Mesenchymal stem cell (in vitro differentiated cells and primary cell): Measurements from ENCODE around the gene MANEAL.
"Not testable (repeated sequence)": the region's sequence is repeated elsewhere in the genome, so short reads cannot be mapped to it uniquely, and the experiment has no call there.

Experiments used
- DNase-seq: peaks from one replicate; pipeline ENCODE4 v3.0.0-alpha.2; 2013
- H2AFZ ChIP-seq: one replicate; pipeline ENCODE4 v1.6.1; 2013; ENCODE audit warnings: low read depth, mild to moderate bottlenecking, control low read depth, inconsistent platforms, low read length, moderate library complexity
- H2AK5ac ChIP-seq: 2 replicates; pipeline ENCODE4 v1.6.1; 2013; ENCODE audit warnings: low read length, moderate library complexity, mild to moderate bottlenecking, inconsistent platforms; ENCODE audit not compliant: severe bottlenecking
- H2BK120ac ChIP-seq: one replicate; pipeline ENCODE4 v1.6.1; 2013; ENCODE audit warnings: low read depth, mild to moderate bottlenecking, inconsistent platforms, low read length, moderate library complexity
- H2BK12ac ChIP-seq, 2 experiments: one replicate each; pipeline ENCODE4 v1.6.1; 2013; ENCODE audit warnings: inconsistent platforms in 2 of 2, low read length in 2 of 2, mild to moderate bottlenecking in 2 of 2, moderate library complexity in 2 of 2, control low read depth in 1 of 2
- H2BK15ac ChIP-seq: one replicate; pipeline ENCODE4 v1.6.1; 2013; ENCODE audit warnings: mild to moderate bottlenecking, low read depth, inconsistent platforms; ENCODE audit not compliant: poor library complexity, severe bottlenecking
- H2BK5ac ChIP-seq: 2 replicates; pipeline ENCODE4 v1.6.1; 2013; ENCODE audit warnings: low read depth, mild to moderate bottlenecking, low read length, control low read depth, inconsistent platforms; ENCODE audit not compliant: poor library complexity, severe bottlenecking
- H3K14ac ChIP-seq, 2 experiments: one replicate each; pipeline ENCODE4 v1.6.1; 2013; ENCODE audit warnings: inconsistent platforms in 2 of 2, low read length in 2 of 2, control low read depth in 1 of 2, mild to moderate bottlenecking in 1 of 2, moderate library complexity in 1 of 2
- H3K18ac ChIP-seq, 2 experiments: one replicate each; pipeline ENCODE4 v1.6.1; 2013; ENCODE audit warnings: inconsistent platforms in 2 of 2, low read length in 2 of 2, control low read depth in 1 of 2, low read depth in 1 of 2, mild to moderate bottlenecking in 1 of 2
- H3K23ac ChIP-seq, 2 experiments: one replicate each; pipeline ENCODE4 v1.6.1; 2013; ENCODE audit warnings: inconsistent platforms in 2 of 2, low read length in 2 of 2, mild to moderate bottlenecking in 2 of 2, moderate library complexity in 2 of 2, control low read depth in 1 of 2
- H3K27ac ChIP-seq: 2 replicates; pipeline ENCODE4 v1.5.1; 2013; ENCODE audit warnings: mild to moderate bottlenecking, moderate library complexity, low read length, control low read depth, inconsistent platforms; ENCODE audit not compliant: poor library complexity, severe bottlenecking
- H3K27me3 ChIP-seq, 2 experiments: 2 replicates each; pipeline versions ENCODE4 v1.6.1 to v1.7.0; 2013; ENCODE audit warnings: low read length in 2 of 2, mild to moderate bottlenecking in 2 of 2, moderate library complexity in 2 of 2, control low read depth in 1 of 2, inconsistent platforms in 1 of 2; ENCODE audit not compliant: control insufficient read depth in 1 of 2, insufficient read depth in 1 of 2
- H3K36me3 ChIP-seq, 2 experiments: 2 replicates each; pipeline versions ENCODE4 v1.6.1 to v1.7.0; 2013; ENCODE audit warnings: low read length in 2 of 2, control low read depth in 1 of 2, inconsistent platforms in 1 of 2, low read depth in 1 of 2, mild to moderate bottlenecking in 1 of 2; ENCODE audit not compliant: insufficient read depth in 2 of 2, control insufficient read depth in 1 of 2
- H3K4ac ChIP-seq, 2 experiments: one replicate each; pipeline ENCODE4 v1.6.1; 2013; ENCODE audit warnings: inconsistent platforms in 2 of 2, low read length in 2 of 2, mild to moderate bottlenecking in 2 of 2, moderate library complexity in 2 of 2, control low read depth in 1 of 2, low read depth in 1 of 2
- H3K4me1 ChIP-seq: 2 replicates; pipeline ENCODE4 v1.6.1; 2013; ENCODE audit warnings: low read depth, low read length, control low read depth; ENCODE audit not compliant: control insufficient read depth, insufficient read depth
- H3K4me2 ChIP-seq: 2 replicates; pipeline ENCODE4 v1.6.1; 2013; ENCODE audit warnings: low read length, mild to moderate bottlenecking, inconsistent platforms; ENCODE audit not compliant: poor library complexity, severe bottlenecking
- H3K4me3 ChIP-seq, 2 experiments: 2 replicates each; pipeline versions ENCODE4 v1.5.1 to v1.7.0; 2013; ENCODE audit warnings: low read length in 2 of 2, mild to moderate bottlenecking in 2 of 2, control low read depth in 1 of 2, low read depth in 1 of 2; ENCODE audit not compliant: insufficient read depth in 1 of 2
- H3K79me1 ChIP-seq: replicated peaks from 2 replicates; pipeline ENCODE4 v1.6.1; 2013; ENCODE audit warnings: mild to moderate bottlenecking, control low read depth, low read length, inconsistent platforms; ENCODE audit not compliant: poor library complexity, severe bottlenecking
- H3K9ac ChIP-seq: 2 replicates; pipeline ENCODE4 v1.7.0; 2013; ENCODE audit warnings: mild to moderate bottlenecking, low read length, moderate library complexity
- H3K9me3 ChIP-seq: 2 replicates; pipeline ENCODE4 v1.7.0; 2013; ENCODE audit warnings: mild to moderate bottlenecking, low read length; ENCODE audit not compliant: control insufficient read depth
- H4K8ac ChIP-seq: one replicate; pipeline ENCODE4 v1.6.1; 2013; ENCODE audit warnings: inconsistent platforms, mild to moderate bottlenecking, low read length, moderate library complexity
- H4K91ac ChIP-seq: one replicate; pipeline ENCODE4 v1.6.1; 2013; ENCODE audit warnings: mild to moderate bottlenecking, low read length, inconsistent platforms
- WGBS: methylation state at CpG from one replicate; pipeline ENCODE4 v1.1.7; 2013; ENCODE audit warnings: mixed read lengths; 5-methylcytosine and 5-hydroxymethylcytosine counted together

The MANEAL gene

DNA sequence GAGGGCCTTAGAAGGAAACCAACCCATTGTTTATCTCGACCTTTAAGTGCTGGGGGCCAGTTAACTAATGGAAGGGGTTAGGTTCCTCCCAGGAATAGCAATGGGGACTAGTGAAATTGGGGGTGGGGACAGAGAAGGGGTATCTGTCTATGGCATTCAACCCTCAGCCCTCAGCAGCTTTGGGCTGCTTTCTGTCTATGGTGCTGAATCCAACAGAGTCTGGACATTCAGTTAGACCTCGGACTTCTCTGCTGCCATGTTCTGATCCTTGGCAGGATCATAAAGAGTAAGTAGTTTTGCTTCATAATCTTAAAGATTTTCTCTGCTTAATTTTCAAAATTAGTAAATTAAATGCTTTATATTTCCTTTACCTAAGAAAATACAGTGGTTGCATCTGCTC lies 26.2 kb upstream of the MANEAL start:
- no peak overlapping the region for H2BK15ac ChIP-seq
- DNase-seq: no peak
- H2BK5ac ChIP-seq: no peak overlapping the region
- H3K4me1 ChIP-seq: peaks cover 3% of the 10 kb centered on the region
- no peak overlapping the region for H3K14ac ChIP-seq
- H3K4me3 ChIP-seq: no peak overlapping the region
- no peaks in the 10 kb centered on the region for H3K36me3 ChIP-seq
- H3K79me1 ChIP-seq: no peaks in the 10 kb centered on the region
- H2AFZ ChIP-seq: no peak overlapping the region
- no peak overlapping the region for H3K4ac ChIP-seq
- no peak overlapping the region for H3K4me2 ChIP-seq
- H3K9me3 ChIP-seq: no peaks in the 10 kb centered on the region
- no peak overlapping the region for H2BK120ac ChIP-seq
- H2AK5ac ChIP-seq: no peak overlapping the region
- no peak overlapping the region for H3K23ac ChIP-seq
- H3K27ac ChIP-seq: no peak overlapping the region
- WGBS: 8% methylated on average over 1 of the region's 2 CpGs
- no peak overlapping the region for H4K91ac ChIP-seq
- H3K27me3 ChIP-seq: peaks cover 65 to 68% of the 10 kb centered on the region in 2 experiments
- H4K8ac ChIP-seq: no peak overlapping the region
- H3K18ac ChIP-seq: no peak overlapping the region
- no peak overlapping the region for H3K9ac ChIP-seq
- no peak overlapping the region for H2BK12ac ChIP-seq

DNA sequence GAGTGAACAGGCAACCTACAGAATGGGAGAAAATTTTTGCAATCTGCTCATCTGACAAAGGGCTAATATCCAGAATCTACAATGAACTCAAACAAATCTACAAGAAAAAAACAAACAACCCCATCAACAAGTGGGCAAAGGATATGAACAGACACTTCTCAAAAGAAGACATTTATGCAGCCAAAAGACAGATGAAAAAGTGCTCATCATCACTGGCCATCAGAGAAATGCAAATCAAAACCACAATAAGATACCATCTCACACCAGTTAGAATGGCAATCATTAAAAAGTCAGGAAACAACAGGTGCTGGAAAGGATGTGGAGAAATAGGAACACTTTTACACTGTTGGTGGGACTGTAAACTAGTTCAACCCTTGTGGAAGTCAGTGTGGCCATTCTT lies 22.2 kb upstream of the MANEAL start:
- not testable (repeated sequence) for H2BK15ac ChIP-seq, H3K4me1 ChIP-seq, H2BK120ac ChIP-seq, H2AK5ac ChIP-seq, H2BK12ac ChIP-seq, H3K4ac ChIP-seq, H3K4me3 ChIP-seq, H3K36me3 ChIP-seq, H3K23ac ChIP-seq, H3K4me2 ChIP-seq, H3K9ac ChIP-seq, H2BK5ac ChIP-seq, H3K79me1 ChIP-seq, DNase-seq, H2AFZ ChIP-seq, H3K14ac ChIP-seq, H3K27ac ChIP-seq, H4K91ac ChIP-seq, H4K8ac ChIP-seq, H3K18ac ChIP-seq
- Histone ChIP-seq H3K9me3 (peaks cover 10% of the 10 kb centered on the region), H3K27me3 (peaks cover 25 to 28% of the 10 kb centered on the region in 2 experiments)

DNA sequence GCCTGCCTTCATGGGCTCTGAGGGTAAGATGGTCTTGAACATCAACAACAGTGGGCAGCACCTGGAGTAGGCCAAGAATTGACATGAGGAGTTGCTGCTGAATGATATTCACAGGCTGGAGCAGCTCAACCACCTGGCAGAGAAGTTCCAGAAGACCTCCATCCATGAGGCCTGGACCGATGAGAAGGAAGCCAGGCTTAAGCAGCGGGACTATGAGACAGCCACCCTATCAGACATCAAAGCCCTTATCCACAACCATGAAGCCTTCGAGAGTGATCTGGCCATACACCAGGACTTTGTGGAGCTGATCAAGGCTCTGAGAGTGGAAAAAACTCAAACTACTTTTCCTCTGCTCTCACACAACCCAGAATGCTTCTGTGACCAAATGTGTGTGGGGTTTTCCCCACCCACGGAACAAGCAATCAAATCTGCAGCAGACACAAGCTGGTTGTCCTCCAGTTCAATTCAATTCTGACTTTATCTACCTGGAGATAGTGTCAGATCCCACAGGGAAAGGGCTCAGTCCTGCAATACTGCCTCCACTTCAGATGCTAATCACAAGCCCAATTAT lies 16.6 kb upstream of the MANEAL start:
- no peaks in the 10 kb centered on the region for H3K4me1 ChIP-seq
- WGBS: 79% methylated on average over 4 of the region's 4 CpGs
- DNase-seq: no peak

DNA sequence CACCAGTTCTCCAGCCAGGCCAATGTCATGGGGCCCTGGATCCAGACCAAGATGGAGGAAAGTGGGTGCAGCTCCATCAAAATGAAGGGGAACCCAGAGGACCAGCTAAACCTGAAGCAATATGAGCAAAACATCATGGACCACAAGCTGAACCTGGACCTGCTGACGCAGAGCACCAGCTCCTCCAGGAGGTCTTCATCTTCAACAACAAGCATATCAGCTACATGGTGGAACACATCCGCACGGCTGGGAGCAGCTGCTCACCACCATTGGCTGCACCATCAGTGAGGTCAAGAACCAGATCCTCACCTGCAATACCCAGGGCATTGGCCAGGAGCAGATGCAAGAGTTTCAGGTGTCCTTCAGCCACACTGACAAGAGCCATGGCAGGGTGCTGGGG lies 15.0 kb upstream of the MANEAL start:
- H3K79me1 ChIP-seq: no peaks in the 10 kb centered on the region
- no peak overlapping the region for H3K18ac ChIP-seq
- H3K4me2 ChIP-seq: no peak overlapping the region
- no peak overlapping the region for H3K9ac ChIP-seq
- no peak overlapping the region for H2AFZ ChIP-seq
- no peak overlapping the region for H2BK12ac ChIP-seq
- H2BK120ac ChIP-seq: no peak overlapping the region
- no peak overlapping the region for H3K4me3 ChIP-seq
- WGBS: 85% methylated on average over 3 of the region's 3 CpGs
- peaks cover 6 to 29% of the 10 kb centered on the region in 2 experiments for H3K27me3 ChIP-seq
- no peak overlapping the region for H2BK15ac ChIP-seq
- no peak overlapping the region for H2BK5ac ChIP-seq
- H3K4ac ChIP-seq: no peak overlapping the region
- H3K9me3 ChIP-seq: peaks cover 7% of the 10 kb centered on the region
- H3K23ac ChIP-seq: no peak overlapping the region
- no peak for DNase-seq
- H3K36me3 ChIP-seq: no peaks in the 10 kb centered on the region
- H3K14ac ChIP-seq: no peak overlapping the region
- no peak overlapping the region for H2AK5ac ChIP-seq
- no peak overlapping the region for H4K8ac ChIP-seq
- H3K4me1 ChIP-seq: no peaks in the 10 kb centered on the region
- H4K91ac ChIP-seq: no peak overlapping the region
- no peak overlapping the region for H3K27ac ChIP-seq

More for the DNA sequence above, 16.6 kb upstream of the MANEAL start:
- H2AK5ac ChIP-seq: no peak overlapping the region
- no peak overlapping the region for H3K4me3 ChIP-seq
- H2BK5ac ChIP-seq: no peak overlapping the region
- H3K9me3 ChIP-seq: peaks cover 10% of the 10 kb centered on the region
- no peak overlapping the region for H4K8ac ChIP-seq
- H2BK15ac ChIP-seq: no peak overlapping the region
- no peak overlapping the region for H3K23ac ChIP-seq
- H2BK120ac ChIP-seq: no peak overlapping the region
- no peak overlapping the region for H3K18ac ChIP-seq
- H4K91ac ChIP-seq: no peak overlapping the region
- H3K14ac ChIP-seq: no peak overlapping the region
- H3K27me3 ChIP-seq: peaks cover 6 to 29% of the 10 kb centered on the region in 2 experiments
- no peak overlapping the region for H3K27ac ChIP-seq
- H3K79me1 ChIP-seq: no peaks in the 10 kb centered on the region
- no peak overlapping the region for H2AFZ ChIP-seq
- H3K4me2 ChIP-seq: no peak overlapping the region
- H3K4ac ChIP-seq: no peak overlapping the region
- H2BK12ac ChIP-seq: no peak overlapping the region
- no peak overlapping the region for H3K9ac ChIP-seq
- no peaks in the 10 kb centered on the region for H3K36me3 ChIP-seq
